ENCODE measurements around the gene GFRA1. TPM values are rescaled to one million over a fixed set of nuclear protein-coding genes. Genes with fewer than 3 reads are reported as not detected.

Gene GFRA1
- total and polyA plus RNA-seq, 2 of the 4 experiments (the other 2 are of a cell fraction), result 9.1 to 9.3 TPM

DNA sequence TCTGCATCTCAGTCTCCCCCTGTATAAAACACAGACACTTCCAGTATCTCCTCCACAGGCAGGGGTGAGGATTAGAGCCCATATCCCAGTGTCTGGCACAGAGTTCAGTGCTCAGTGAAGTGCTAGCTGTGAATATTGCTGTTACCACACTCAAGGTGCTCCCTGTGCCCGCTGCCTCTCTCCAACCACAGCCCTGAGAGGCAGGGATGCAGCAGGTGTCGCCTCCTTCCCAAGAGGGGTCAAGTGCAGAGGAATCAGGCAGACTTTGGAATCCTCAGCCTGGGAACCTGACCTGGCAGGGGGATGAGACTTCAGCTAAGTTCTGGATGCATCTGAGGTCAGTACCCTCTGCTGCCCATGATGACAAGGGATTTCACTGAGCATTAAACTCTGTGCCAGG lies 163.1 kb downstream of the GFRA1 start:
- no peaks in the 10 kb centered on the region for H3K9me3 ChIP-seq (ENCODE audit: control insufficient read depth, insufficient read depth, low read length)
- no peak overlapping the region for H3K18ac ChIP-seq (ENCODE audit: low read depth, low read length)
- peaks cover 4% of the 10 kb centered on the region; the same call in 1 of the 2 replicates for H3K9me1 ChIP-seq (ENCODE audit: insufficient read depth, low read length)
- H3K4me3 ChIP-seq (ENCODE audit: insufficient read depth, low read depth, low read length), result no peak overlapping the region
- H3K27ac ChIP-seq (ENCODE audit: insufficient read depth, low read length), result no peak overlapping the region
- dilution Hi-C loops (cut with HindIII; ENCODE audit: low sequenced_read_pairs, unreplicated experiment) (no loop called here), in situ Hi-C loops (cut with MboI; ENCODE audit: low sequenced_read_pairs) (no loop called here), intact Hi-C loops (cut with micrococcal nuclease) (no loop called here)
- no peaks in the 10 kb centered on the region for H3K79me1 ChIP-seq (ENCODE audit: low read depth in 1 of 2, low read length in 2 of 2)
- H3K56ac ChIP-seq (ENCODE audit: extremely low read depth, insufficient read depth, low read length), result no peak overlapping the region
- no peak overlapping the region for H4K91ac ChIP-seq (ENCODE audit: insufficient read depth, low read depth, low read length)
- H3K14ac ChIP-seq (replicated peaks; ENCODE audit: low read depth, low read length), result no peak overlapping the region
- no peaks in the 10 kb centered on the region for H4K20me1 ChIP-seq (ENCODE audit: insufficient read depth, low read length)
- no peak overlapping the region for H2BK5ac ChIP-seq (ENCODE audit: low read depth, low read length, poor library complexity, severe bottlenecking)
- no peaks in the 10 kb centered on the region for H3K36me3 ChIP-seq (ENCODE audit: control insufficient read depth, insufficient read depth, low read length)
- H3K9ac ChIP-seq (ENCODE audit: low read depth, low read length), result no peak overlapping the region
- H2AFZ ChIP-seq (replicated peaks; ENCODE audit: low read length, poor library complexity), result no peak overlapping the region
- no peak overlapping the region for H3K4ac ChIP-seq (ENCODE audit: low read depth, low read length)
- no peak overlapping the region for H2AK5ac ChIP-seq (ENCODE audit: low read depth, low read length)
- TF ChIP-seq RCOR1 (IDR thresholded peaks at IDR 0.05; ENCODE audit: insufficient replicate concordance, low read length), result no peak
- no peak for TF ChIP-seq POLR2A (IDR thresholded peaks at IDR 0.05; ENCODE audit: low read depth, low read length)
- TF ChIP-seq RAD21 (IDR thresholded peaks at IDR 0.05; ENCODE audit: low read length), result no peak
- TF ChIP-seq NFE2L2 (IDR thresholded peaks at IDR 0.05; ENCODE audit: low read depth, low read length), result no peak
- WGBS, 2 experiments (ENCODE audit: extremely low coverage in 2 of 2, insufficient read length in 1 of 2), result 33% methylated on average over 1 of the region's 2 CpGs; no CpG with 5 or more reads in 1 of the 2 experiments
- ChIA-PET POLR2A (ENCODE audit: unreplicated experiment) (no interaction called here), CTCF (no interaction called here)
- no peak overlapping the region for H4K5ac ChIP-seq (ENCODE audit: low read depth, low read length)
- DNase-seq, result no peak
- H3K27me3 ChIP-seq (ENCODE audit: control insufficient read depth, insufficient read depth, low read length), result no peaks in the 10 kb centered on the region
- no peak overlapping the region for H2AK9ac ChIP-seq (replicated peaks; ENCODE audit: low read depth, low read length, poor library complexity)
- H2BK120ac ChIP-seq (ENCODE audit: low read depth, low read length), result no peak overlapping the region
- H3K23ac ChIP-seq (ENCODE audit: low read depth, low read length), result no peak overlapping the region
- no peak for ATAC-seq (ENCODE audit: low read depth)
- H2BK20ac ChIP-seq (ENCODE audit: low read depth, low read length), result no peak overlapping the region
- no peak overlapping the region for H3K4me2 ChIP-seq (ENCODE audit: low read depth, low read length)
- H2BK15ac ChIP-seq (ENCODE audit: low read depth, low read length), result no peak overlapping the region
- H4K8ac ChIP-seq (ENCODE audit: low read depth in 2 of 2, low read length in 2 of 2), result no peak overlapping the region
- no peaks in the 10 kb centered on the region for H3K4me1 ChIP-seq (ENCODE audit: control insufficient read depth, insufficient read depth, low read length)
- no TSS peak for BruUV-seq (replicated peaks)
